ENCODE measurements around the gene ADRM1.

Gene ADRM1

DNA sequence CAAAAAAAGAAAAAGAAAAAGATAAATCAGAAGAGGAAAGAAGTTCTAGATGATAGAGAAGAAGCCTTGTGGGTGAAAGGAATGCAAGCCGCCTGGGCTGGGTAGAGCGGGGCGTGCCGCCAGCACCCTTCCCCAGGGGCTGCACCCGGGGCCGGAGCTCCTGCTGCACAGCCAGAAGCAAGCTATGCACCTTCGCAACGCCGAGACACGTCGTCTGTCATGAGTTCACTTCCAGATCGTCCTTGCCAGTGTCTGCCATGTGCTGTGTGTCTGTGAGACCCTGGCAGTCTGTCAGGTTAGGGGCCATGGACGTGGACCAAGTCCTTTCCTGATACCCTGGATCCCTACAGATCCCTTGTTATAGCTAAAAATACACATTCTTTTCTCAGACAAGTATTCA lies 25.5 kb upstream of the ADRM1 start:
- TF ChIP-seq, protein P1, sequence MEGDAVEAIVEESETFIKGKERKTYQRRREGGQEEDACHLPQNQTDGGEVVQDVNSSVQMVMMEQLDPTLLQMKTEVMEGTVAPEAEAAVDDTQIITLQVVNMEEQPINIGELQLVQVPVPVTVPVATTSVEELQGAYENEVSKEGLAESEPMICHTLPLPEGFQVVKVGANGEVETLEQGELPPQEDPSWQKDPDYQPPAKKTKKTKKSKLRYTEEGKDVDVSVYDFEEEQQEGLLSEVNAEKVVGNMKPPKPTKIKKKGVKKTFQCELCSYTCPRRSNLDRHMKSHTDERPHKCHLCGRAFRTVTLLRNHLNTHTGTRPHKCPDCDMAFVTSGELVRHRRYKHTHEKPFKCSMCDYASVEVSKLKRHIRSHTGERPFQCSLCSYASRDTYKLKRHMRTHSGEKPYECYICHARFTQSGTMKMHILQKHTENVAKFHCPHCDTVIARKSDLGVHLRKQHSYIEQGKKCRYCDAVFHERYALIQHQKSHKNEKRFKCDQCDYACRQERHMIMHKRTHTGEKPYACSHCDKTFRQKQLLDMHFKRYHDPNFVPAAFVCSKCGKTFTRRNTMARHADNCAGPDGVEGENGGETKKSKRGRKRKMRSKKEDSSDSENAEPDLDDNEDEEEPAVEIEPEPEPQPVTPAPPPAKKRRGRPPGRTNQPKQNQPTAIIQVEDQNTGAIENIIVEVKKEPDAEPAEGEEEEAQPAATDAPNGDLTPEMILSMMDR (conservative IDR thresholded peaks at IDR 0.05), result no peak
- no peak overlapping the region for H3K27ac ChIP-seq

- no peak overlapping the region for H3K27ac ChIP-seq
- TF ChIP-seq, protein P1 (conservative IDR thresholded peaks at IDR 0.05), result no peak
Observed at GRCh38 chr20:62280303-62280702, 22.5 kb upstream of the ADRM1 start.

- H3K27ac ChIP-seq, result no peak overlapping the region
- TF ChIP-seq, protein P1 (conservative IDR thresholded peaks at IDR 0.05), result no peak
Observed at GRCh38 chr20:62281161-62281933, 21.4 kb upstream of the ADRM1 start.

DNA sequence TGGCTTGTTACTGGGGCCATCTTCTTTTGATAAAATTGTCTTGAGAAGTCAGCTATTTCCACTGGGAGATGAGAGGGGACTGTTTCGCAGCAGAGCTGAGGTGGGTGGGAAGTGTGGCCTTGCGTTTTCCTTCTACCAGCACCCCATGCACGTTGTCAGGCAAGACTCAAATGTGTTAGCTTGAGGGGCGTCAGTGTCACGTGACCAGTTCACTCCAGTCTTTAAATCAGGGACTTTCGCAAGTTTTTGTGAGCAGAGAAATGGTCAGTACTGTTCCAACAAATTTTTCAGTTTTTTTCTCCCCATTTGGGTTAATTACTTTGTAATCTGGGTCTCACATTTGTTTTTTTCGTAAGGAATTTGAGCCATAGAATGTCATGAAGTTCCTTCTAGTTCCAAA lies 20.7 kb upstream of the ADRM1 start:
- no peak overlapping the region for H3K27ac ChIP-seq
- TF ChIP-seq, protein P1 (conservative IDR thresholded peaks at IDR 0.05), result no peak

- H3K27ac ChIP-seq, result no peak overlapping the region
- TF ChIP-seq, protein P1 (conservative IDR thresholded peaks at IDR 0.05), result no peak
Observed at GRCh38 chr20:62282877-62283503, 19.8 kb upstream of the ADRM1 start.

DNA sequence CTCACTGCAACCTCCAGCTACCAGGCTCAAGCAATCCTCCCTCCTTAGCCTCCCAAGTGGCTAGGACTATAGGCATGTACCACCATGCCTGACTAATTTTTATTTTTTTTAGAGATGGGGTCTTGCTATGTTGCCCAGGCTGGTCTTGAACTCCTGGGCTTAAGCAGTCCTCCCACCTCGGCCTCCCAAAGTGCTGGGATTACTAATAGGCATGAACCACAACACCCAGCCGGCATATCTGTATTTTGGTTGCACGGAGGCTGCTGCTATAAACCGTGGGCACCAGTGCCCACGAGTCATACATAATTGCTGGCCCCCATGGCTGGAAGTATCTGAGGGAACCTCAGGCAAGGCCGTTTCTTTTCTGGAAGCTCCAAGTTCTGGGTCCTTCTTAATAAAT lies 18.3 kb upstream of the ADRM1 start:
- TF ChIP-seq, protein P1 (conservative IDR thresholded peaks at IDR 0.05), result no peak
- no peak overlapping the region for H3K27ac ChIP-seq

GRCh38 chr20:62285151-62285550 lies 17.6 kb upstream of the ADRM1 start:
- TF ChIP-seq, protein P1 (conservative IDR thresholded peaks at IDR 0.05), result no peak
- H3K27ac ChIP-seq, result no peak overlapping the region

Measured in VCaP (cell line).